HG02885 (cell line): ENCODE data around the gene CLIP2.
"Not testable (repeated sequence)": the region's sequence is repeated elsewhere in the genome, so short reads cannot be mapped to it uniquely, and the experiment has no call there.

Experiments
- ATAC-seq: cut with Tn5 transposase; IDR thresholded peaks from one replicate; pipeline ENCODE4 v1.9.1; 2021; ENCODE audit warnings: mild to moderate bottlenecking; ENCODE audit not compliant: unreplicated experiment, poor library complexity

CLIP2 gene

GRCh38 chr7:74289018-74289658 lies at the start of gene CLIP2:
CLIP2 (plus strand) TSS chr7:74289407; CDS start chr7:74317547, 28,140 bp downstream.
- peak; percentile 51 for ATAC-seq

- ATAC-seq, result no peak
Observed at GRCh38 chr7:74240482-74240881, 48.7 kb upstream of the CLIP2 start.

- ATAC-seq, result no peak
Observed at GRCh38 chr7:74242122-74242443, 47.1 kb upstream of the CLIP2 start.

- ATAC-seq, result no peak
Observed at GRCh38 chr7:74246497-74246896, 42.7 kb upstream of the CLIP2 start.

- ATAC-seq, result no peak
Observed at GRCh38 chr7:74248156-74248555, 41.1 kb upstream of the CLIP2 start.

GRCh38 chr7:74249058-74249457 lies 40.1 kb upstream of the CLIP2 start:
- not testable (repeated sequence) for ATAC-seq

- ATAC-seq, result no peak
Observed at GRCh38 chr7:74252893-74253292, 36.3 kb upstream of the CLIP2 start.

GRCh38 chr7:74253331-74253730 lies 35.9 kb upstream of the CLIP2 start:
- ATAC-seq, result no peak

GRCh38 chr7:74253835-74254128 lies 35.4 kb upstream of the CLIP2 start:
- ATAC-seq, result peak; percentile 1

GRCh38 chr7:74254129-74254857 lies 34.9 kb upstream of the CLIP2 start, which contains the start of gene RFC2:
RFC2 (minus strand) TSS chr7:74254399; CDS start chr7:74254383, 16 bp downstream.
- peak; percentile 95 for ATAC-seq

GRCh38 chr7:74254858-74255379 lies 34.3 kb upstream of the CLIP2 start:
- ATAC-seq, result no peak

- ATAC-seq, result not testable (repeated sequence)
Observed at GRCh38 chr7:74255461-74255860, 33.7 kb upstream of the CLIP2 start.

GRCh38 chr7:74256491-74257408 lies 32.5 kb upstream of the CLIP2 start:
- ATAC-seq, result no peak

GRCh38 chr7:74258639-74259038 lies 30.6 kb upstream of the CLIP2 start:
- ATAC-seq, result no peak

GRCh38 chr7:74262639-74263398 lies 26.4 kb upstream of the CLIP2 start:
- ATAC-seq, result no peak

- ATAC-seq, result no peak
Observed at GRCh38 chr7:74263399-74264120, 25.6 kb upstream of the CLIP2 start.

GRCh38 chr7:74266191-74266963 lies 22.8 kb upstream of the CLIP2 start:
- ATAC-seq, result no peak

- ATAC-seq, result no peak
Observed at GRCh38 chr7:74267756-74268565, 21.2 kb upstream of the CLIP2 start.
